Stimulated activated CD4-positive, alpha-beta T cell treated with anti-CD3 and anti-CD28 coated beads, TNF-alpha, amount 100 ng/mL, for 24 hours (primary cell): Measurements from ENCODE around the gene CWF19L1.
"Not testable (repeated sequence)": the region's sequence is repeated elsewhere in the genome, so short reads cannot be mapped to it uniquely, and the experiment has no call there.

Experiments used
- DNase-seq, 3 experiments: peaks; one replicate each; pipeline ENCODE4 v3.0.0-alpha.2; 2020; ENCODE audit warnings: low read depth in 3 of 3

Gene CWF19L1

DNA sequence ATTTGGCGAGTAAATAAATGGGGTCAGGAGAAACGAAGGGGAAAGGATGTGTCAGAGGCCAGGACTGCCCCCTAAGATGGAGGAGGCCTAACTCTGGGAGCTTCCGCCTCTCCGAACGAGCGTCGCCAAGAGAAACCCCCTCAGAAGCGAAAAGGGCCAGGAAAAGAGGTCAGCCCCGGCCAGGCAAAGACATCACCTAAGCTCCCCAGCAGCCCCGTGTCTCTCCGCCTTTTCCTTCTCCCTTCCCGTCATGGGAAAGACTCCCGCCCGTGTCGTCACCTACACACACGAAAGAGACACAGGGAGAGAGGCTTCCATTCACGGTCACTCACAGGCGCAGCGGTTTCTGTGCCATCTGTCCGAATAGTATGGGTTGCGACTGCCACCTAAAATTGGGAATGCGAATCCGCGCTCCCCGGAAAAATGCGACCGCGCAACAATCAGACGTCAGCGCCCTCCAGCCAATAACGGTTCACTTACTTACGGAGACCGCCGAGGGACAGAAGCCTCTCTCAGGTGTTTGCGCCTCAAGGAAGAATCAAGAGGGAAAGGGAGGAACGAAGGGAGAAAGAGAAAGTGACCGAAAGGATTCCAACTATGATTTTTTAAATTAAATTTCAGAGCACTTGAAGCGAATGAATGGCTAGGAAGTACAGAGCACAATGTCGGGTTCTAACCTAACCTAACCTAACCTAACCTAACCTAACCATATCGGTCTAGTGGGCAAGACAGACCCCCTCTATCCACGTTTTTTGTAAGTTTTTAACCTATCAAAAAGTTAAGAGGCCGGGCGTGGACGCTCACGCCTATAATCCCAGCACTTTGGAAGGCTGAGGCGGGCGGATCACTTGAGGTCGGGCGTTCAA is at the start of gene CWF19L1:
CWF19L1 (minus strand) TSS at position 400 of the 866 bp plus-strand sequence; CDS start at position 355, 45 bp downstream.
- DNase-seq: peak; percentile 59 to 73 (median 69)

- no peak for DNase-seq
These were observed 48.2 kb upstream of the CWF19L1 start for GRCh38 chr10:100315615-100316014.

GRCh38 chr10:100311298-100311697 is 43.9 kb upstream of the CWF19L1 start:
- no peak for DNase-seq

DNA sequence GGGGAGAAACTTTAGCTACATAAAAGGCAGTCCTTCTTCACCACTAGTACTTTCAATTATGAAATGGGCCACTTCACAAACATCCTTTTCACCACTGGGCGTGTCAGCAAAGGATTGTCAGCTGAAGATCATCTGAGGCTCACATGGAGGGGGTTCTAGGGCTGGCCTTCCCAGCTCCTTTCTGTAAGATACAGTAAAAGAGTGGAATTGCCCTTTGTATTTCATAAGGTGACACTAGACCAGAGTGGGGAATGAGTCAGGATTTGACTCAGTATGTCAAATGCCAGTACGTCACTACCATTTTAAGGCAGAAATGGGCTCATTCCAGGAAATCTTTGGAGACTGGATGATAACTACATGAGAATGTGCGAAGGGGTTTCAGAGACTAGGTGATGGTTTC is 40.2 kb upstream of the CWF19L1 start:
- no peak for DNase-seq

DNA sequence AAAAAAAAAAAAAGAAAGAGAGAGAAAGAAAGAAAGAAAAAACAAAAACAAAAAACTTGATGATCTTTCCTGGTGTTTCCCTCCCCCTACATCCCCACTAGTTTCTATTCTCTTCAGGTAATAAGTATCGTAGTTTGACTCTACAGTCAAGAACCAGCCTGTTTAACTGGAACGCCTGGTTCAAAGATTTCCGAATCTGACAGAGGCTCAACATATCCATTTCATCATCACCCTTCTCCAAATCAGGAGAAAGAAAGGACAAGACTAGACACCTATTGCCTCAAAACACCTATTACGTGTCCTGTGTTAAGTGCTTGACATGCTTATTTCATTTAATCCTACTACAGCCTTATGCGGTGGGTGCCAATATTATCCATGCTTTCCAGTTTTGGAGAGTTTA is 39.4 kb upstream of the CWF19L1 start:
- DNase-seq: no peak

DNA sequence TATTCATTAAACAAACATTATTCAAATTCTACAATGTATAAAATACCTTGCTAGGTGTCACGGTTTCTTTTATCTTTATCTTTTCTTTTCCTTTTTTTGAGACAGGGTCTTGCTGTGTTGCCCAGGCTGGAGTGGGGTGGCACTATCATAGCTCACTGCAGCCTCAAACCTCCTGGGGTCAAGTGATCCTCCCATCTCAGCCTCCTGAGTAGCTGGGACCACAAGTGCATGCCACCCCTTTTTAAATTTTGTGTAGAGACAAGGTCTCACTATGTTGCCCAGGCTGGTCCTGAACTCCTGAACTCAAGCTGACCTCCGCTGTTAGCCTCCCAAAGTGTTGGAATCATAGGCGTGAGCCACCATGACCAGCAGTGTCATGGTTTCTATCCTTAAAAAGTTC is 37.0 kb upstream of the CWF19L1 start:
- no peak for DNase-seq

GRCh38 chr10:100303724-100304319 is 36.4 kb upstream of the CWF19L1 start:
- DNase-seq: no peak

DNA sequence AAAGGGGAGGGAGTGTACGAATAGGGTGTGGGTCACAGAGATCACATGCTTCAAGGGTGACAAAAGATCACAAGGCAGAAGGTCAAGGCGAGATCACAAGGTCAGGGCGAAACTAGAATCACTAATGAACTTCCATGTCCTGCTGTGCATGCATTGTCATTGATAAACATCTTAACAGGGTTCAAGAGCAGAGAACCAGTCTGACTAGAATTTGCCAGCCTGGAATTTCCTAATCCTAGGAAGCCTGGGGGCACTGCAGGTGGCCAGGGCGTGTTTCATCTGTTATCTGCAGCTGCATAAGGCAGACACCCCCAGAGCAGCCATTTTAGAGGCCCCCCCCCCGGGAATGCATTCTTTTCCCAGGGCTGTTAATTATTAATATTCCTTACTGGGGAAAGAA is 33.7 kb upstream of the CWF19L1 start:
- not testable (repeated sequence) for DNase-seq

- DNase-seq: no peak
These were observed 29.8 kb upstream of the CWF19L1 start for GRCh38 chr10:100297242-100297641.

GRCh38 chr10:100293066-100293465 is 25.6 kb upstream of the CWF19L1 start:
- DNase-seq: no peak

DNA sequence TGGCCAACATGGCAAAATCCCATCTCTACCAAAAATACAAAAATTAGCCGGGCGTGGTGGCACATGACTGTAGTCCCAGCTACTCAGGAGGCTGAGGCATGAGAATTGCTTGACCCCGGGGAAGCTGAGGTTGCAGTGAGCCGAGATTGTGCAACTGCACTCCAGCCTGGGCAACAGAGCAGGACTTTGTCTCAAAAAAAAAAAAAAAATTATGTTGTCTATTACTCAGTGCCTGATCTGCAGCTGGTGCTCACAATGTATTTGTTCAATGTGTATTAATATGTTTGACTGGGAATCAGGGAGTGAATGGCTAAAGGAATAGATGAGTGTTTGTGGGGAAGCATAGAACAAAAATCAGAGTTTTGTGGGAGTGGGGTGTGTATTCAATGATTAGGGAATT is 24.9 kb upstream of the CWF19L1 start:
- DNase-seq: not testable (repeated sequence)

DNA sequence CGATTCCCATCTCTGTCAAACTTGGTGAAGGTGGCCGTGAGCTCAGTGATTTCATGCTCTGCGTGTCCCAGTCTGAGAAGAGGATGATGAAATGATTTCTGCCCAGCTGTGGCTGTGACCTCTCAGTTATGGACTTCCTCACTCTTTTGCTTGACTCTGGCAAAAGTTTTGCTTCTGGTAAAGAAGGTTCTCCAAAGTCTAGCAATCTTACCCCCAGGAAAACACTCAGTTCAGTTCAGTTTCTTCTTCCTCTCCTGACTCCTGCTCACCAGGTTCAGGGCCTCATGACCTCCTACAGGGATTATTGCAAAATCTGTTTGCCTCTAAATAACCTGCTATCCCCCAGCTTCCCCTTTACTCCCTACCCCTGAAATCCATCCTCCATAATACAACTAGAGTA is 23.9 kb upstream of the CWF19L1 start:
- DNase-seq: no peak

GRCh38 chr10:100289641-100290040 is 22.2 kb upstream of the CWF19L1 start:
- DNase-seq: no peak

GRCh38 chr10:100288196-100288595 is 20.8 kb upstream of the CWF19L1 start:
- no peak for DNase-seq

- no peak for DNase-seq
These were observed 20.3 kb upstream of the CWF19L1 start for GRCh38 chr10:100287756-100288155.

DNA sequence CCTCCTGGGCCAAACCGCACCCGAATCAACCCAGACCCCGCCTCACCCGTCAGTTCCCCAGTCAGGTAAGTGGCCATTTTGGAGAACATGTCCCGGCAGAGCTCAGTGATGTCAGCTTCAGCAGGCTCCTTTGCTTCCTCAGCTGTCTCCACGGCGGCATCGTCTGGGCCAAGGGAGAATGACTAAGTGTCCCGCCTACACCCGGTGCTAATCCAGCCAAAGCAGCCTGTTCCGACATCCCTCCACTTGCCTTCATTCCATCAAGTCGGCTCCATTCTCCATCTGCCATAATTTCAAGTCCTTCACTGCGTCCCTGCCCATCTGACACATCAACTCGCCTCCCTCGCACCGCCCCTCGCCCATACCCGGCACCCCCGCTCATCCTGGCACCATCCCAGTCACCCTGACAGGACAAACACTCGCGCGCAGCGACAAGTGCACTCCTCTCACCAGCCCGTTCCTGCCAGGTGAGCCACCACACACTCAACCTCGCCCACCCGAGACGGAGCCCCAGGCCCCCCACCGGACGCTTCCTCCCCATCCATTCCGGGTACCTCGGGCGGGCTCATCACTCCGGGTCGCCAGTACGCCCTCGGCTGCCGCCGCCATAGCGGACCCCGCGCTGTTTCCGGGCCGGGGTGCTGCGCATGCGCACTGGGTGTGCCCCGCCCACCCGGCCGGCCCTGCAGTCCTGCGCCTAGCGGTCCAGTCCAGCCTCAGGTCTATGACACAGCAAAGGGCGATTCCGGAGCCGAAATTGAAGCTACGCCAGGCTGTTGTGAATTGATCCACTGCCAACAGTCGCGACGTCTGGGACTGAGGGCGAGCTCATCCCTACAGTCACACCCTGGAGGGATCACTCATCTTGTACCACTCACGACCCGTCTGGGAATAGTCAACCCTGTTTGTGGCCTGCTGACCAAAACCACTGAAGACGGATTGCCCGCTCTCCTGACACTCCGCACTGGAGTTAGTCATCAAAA is 18.9 kb upstream of the CWF19L1 start, which contains the start of gene BLOC1S2:
BLOC1S2 (minus strand) TSS at position 630 of the 983 bp plus-strand sequence; CDS start at position 609, 21 bp downstream.
- peak; percentile 75 to 84 (median 84) for DNase-seq

DNA sequence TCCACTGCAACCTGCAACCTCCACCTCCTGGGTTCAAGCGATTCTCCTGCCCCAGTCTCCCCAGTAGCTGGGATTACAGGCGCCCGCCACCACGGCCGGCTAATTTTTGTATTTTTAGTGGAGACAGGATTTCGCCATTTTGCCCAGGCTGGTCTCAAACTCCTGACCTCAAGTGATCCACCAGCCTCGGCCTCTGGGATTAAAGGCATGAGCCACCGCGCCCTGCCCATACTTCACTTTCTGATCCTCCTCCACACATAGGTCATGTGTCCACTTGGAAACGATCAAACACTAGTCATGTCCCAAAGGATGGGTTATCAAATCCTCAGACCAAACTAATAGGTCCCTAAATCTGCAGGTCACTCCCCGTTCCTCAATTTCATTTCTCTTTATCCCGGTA is 17.9 kb upstream of the CWF19L1 start:
- not testable (repeated sequence) for DNase-seq

DNA sequence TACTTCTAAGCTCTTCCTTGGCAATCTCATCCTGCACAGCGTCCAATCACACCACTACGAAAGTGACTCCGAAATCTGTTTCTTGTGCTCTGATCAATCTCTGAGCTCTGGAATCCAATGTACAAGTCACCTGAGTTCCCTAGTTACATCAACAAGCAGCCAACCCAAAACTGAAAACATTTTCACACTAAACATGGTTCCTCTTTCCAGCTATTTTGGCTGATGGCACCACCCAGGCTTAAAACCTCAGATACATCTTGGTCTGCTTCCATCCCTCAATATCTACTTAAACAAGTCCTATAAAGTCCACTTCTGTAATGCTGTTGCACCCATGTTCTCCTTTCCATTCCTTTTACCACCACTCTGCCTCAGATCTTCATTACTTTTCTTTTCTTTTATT is 15.5 kb upstream of the CWF19L1 start:
- no peak for DNase-seq

DNA sequence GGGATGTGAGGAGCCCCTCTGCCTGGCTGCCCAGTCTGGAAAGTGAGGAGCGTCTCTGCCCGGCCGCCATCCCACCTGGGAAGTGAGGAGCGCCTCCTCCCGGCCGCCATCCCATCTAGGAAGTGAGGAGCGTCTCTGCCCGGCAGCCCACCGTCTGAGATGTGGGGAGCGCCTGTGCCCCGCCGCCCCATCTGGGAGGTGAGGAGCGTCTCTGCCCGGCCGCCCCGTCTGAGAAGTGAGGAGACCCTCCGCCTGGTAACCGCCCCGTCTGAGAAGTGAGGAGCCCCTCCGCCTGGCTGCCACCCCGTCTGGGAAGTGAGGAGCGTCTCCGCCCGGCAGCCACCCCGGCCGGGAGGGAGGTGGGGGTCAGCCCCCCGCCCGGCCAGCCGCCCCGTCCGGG is 9.5 kb upstream of the CWF19L1 start:
- DNase-seq: not testable (repeated sequence)

GRCh38 chr10:100265821-100266485 is 1.5 kb downstream of the CWF19L1 start:
- DNase-seq: no peak

GRCh38 chr10:100254191-100254590 is 13.2 kb downstream of the CWF19L1 start:
- no peak for DNase-seq
